ENCODE measurements around the gene HTRA2.

HTRA2 gene

GRCh38 chr2:74524005-74524404 is 5.7 kb upstream of the HTRA2 start:
- TF ChIP-seq CTCF (IDR thresholded peaks at IDR 0.05; ENCODE audit: low read depth, low read length) = no peak
- DNase-seq (ENCODE audit: low read depth in 2 of 2) = no peak
- no peak overlapping the region for H3K4me3 ChIP-seq (replicated peaks in 1 of 2; ENCODE audit: low read depth in 2 of 2, low read length in 2 of 2)

GRCh38 chr2:74524955-74525716 is 4.6 kb upstream of the HTRA2 start:
- no peak overlapping the region for H3K4me3 ChIP-seq (replicated peaks in 1 of 2; ENCODE audit: low read depth in 2 of 2, low read length in 2 of 2)
- TF ChIP-seq CTCF (IDR thresholded peaks at IDR 0.05; ENCODE audit: low read depth, low read length) = no peak
- no peak for DNase-seq (ENCODE audit: low read depth in 2 of 2)

GRCh38 chr2:74525717-74526648 is 3.8 kb upstream of the HTRA2 start, which contains the start of gene DQX1:
Gene DQX1 (minus strand): TSS chr2:74526231. CDS start chr2:74525729, 502 bp downstream.
- H3K4me3 ChIP-seq (replicated peaks in 1 of 2; ENCODE audit: low read depth in 2 of 2, low read length in 2 of 2) = no peak within 1 kb of the TSS
- TF ChIP-seq CTCF (IDR thresholded peaks at IDR 0.05; ENCODE audit: low read depth, low read length) = no peak
- peak; percentile 30 to 49 for DNase-seq (ENCODE audit: low read depth in 2 of 2)

- TF ChIP-seq CTCF (IDR thresholded peaks at IDR 0.05; ENCODE audit: low read depth, low read length) = no peak
- no peak for DNase-seq (ENCODE audit: low read depth in 2 of 2)
- no peak overlapping the region for H3K4me3 ChIP-seq (replicated peaks in 1 of 2; ENCODE audit: low read depth in 2 of 2, low read length in 2 of 2)
These were observed 3.0 kb upstream of the HTRA2 start for GRCh38 chr2:74526649-74527230.

GRCh38 chr2:74527741-74528140 is 2.0 kb upstream of the HTRA2 start:
- TF ChIP-seq CTCF (IDR thresholded peaks at IDR 0.05; ENCODE audit: low read depth, low read length) = no peak
- no peak for DNase-seq (ENCODE audit: low read depth in 2 of 2)
- H3K4me3 ChIP-seq (replicated peaks in 1 of 2; ENCODE audit: low read depth in 2 of 2, low read length in 2 of 2) = no peak overlapping the region

- no peak for DNase-seq (ENCODE audit: low read depth in 2 of 2)
- H3K4me3 ChIP-seq (replicated peaks in 1 of 2; ENCODE audit: low read depth in 2 of 2, low read length in 2 of 2) = peak overlapping the region; percentile 98 to 99
- TF ChIP-seq CTCF (IDR thresholded peaks at IDR 0.05; ENCODE audit: low read depth, low read length) = no peak
These were observed 955 bp upstream of the HTRA2 start for GRCh38 chr2:74528600-74529356.

All from cardiac fibroblast (primary cell).